Choroid plexus epithelial cell (primary cell): ENCODE data around the gene MAD1L1.
"Not testable (repeated sequence)": the region's sequence is repeated elsewhere in the genome, so short reads cannot be mapped to it uniquely, and the experiment has no call there.

Source experiments
- DNase-seq: peaks from one replicate; pipeline ENCODE4 v3.0.0-alpha.2; 2010; ENCODE audit warnings: low read depth
- H3K4me3 ChIP-seq: 2 replicates; pipeline ENCODE4 v1.5.1; 2011; ENCODE audit warnings: low read depth, mild to moderate bottlenecking, control low read depth, low read length, moderate library complexity
- TF ChIP-seq, protein P1 (sequence below): conservative IDR thresholded peaks from 2 replicates; pipeline ENCODE4 v1.5.1; 2011; ENCODE audit warnings: low read depth, mild to moderate bottlenecking, control low read depth, inconsistent platforms, low read length, moderate library complexity

MAD1L1 gene

DNA sequence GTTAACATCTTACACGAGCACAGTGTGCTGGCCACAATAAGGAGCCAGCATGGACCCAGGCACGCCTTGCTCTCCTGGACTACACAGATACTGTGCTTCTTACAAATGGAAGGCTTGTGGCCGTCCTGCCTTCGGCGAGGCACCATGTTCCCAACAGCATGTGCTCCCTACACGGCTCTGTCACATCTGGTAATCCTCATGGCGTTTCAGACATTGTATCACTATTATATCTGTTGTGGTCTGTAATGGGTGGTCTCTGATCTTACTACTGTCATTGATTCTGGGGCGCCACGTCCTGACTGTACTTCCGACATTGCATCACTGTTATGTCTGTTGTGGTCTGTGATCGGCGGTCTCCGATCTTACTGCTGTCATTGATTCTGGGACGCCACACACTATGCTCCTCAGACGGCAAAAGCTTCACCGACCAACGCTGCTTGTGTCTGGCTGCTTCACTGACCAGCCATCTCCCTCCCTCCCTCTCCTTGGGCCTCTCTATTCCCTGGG is 195.4 kb downstream of the MAD1L1 start:
- H3K4me3 ChIP-seq, result no peak overlapping the region
- DNase-seq, result no peak
- TF ChIP-seq, protein P1, sequence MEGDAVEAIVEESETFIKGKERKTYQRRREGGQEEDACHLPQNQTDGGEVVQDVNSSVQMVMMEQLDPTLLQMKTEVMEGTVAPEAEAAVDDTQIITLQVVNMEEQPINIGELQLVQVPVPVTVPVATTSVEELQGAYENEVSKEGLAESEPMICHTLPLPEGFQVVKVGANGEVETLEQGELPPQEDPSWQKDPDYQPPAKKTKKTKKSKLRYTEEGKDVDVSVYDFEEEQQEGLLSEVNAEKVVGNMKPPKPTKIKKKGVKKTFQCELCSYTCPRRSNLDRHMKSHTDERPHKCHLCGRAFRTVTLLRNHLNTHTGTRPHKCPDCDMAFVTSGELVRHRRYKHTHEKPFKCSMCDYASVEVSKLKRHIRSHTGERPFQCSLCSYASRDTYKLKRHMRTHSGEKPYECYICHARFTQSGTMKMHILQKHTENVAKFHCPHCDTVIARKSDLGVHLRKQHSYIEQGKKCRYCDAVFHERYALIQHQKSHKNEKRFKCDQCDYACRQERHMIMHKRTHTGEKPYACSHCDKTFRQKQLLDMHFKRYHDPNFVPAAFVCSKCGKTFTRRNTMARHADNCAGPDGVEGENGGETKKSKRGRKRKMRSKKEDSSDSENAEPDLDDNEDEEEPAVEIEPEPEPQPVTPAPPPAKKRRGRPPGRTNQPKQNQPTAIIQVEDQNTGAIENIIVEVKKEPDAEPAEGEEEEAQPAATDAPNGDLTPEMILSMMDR, result no peak

GRCh38 chr7:2036786-2037185 is 196.0 kb downstream of the MAD1L1 start:
- TF ChIP-seq, protein P1, result no peak
- no peak for DNase-seq
- no peak overlapping the region for H3K4me3 ChIP-seq

GRCh38 chr7:2036201-2036600 is 196.5 kb downstream of the MAD1L1 start:
- not testable (repeated sequence) for DNase-seq

GRCh38 chr7:2034291-2035201 is 198.2 kb downstream of the MAD1L1 start:
- TF ChIP-seq, protein P1, result no peak
- no peak overlapping the region for H3K4me3 ChIP-seq
- no peak for DNase-seq

More at GRCh38 chr7:2036201-2036600, 196.5 kb downstream of the MAD1L1 start:
- H3K4me3 ChIP-seq, result not testable (repeated sequence)

DNA sequence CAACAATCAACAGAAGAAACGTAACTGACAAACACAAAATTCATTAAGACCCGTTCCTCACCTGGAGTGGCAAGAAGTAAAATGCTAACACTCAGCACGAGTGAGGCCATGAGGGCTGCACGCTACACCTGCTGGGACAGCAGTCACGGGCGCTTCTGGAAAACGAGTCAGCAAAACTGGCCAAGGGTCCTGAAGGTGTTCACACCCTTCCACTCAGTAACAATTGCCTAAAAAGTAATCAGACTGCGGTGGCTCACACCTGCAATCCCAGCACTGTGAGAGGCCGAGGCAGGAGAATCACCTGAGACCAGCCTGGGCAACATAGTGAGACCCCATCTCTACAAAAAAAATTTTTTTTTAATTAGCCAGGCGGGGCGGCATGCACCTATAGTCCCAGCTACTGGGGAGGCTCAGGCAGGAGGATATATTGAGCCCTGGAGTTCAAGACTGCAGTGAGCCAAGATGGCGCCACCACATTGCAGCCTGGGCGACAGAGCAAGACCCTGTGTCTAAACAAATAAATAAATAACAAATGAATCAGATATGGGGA is 199.1 kb downstream of the MAD1L1 start:
- TF ChIP-seq, protein P1, result no peak
- H3K4me3 ChIP-seq, result no peak overlapping the region
- no peak for DNase-seq

- TF ChIP-seq, protein P1, result no peak
- DNase-seq, result no peak
- H3K4me3 ChIP-seq, result no peak overlapping the region
These were observed 199.8 kb downstream of the MAD1L1 start for GRCh38 chr7:2032876-2033407.
